Hematopoietic multipotent progenitor cell treated with erythropoietin and hydrocortisone succinate and interleukin-3 and kit ligand, for 4 days (in vitro differentiated cells): Measurements from ENCODE around the gene PMVK.

ENCODE experiments used
- DNase-seq: peaks from one replicate; pipeline ENCODE4 v3.0.0-alpha.2; 2015

The PMVK gene

DNA sequence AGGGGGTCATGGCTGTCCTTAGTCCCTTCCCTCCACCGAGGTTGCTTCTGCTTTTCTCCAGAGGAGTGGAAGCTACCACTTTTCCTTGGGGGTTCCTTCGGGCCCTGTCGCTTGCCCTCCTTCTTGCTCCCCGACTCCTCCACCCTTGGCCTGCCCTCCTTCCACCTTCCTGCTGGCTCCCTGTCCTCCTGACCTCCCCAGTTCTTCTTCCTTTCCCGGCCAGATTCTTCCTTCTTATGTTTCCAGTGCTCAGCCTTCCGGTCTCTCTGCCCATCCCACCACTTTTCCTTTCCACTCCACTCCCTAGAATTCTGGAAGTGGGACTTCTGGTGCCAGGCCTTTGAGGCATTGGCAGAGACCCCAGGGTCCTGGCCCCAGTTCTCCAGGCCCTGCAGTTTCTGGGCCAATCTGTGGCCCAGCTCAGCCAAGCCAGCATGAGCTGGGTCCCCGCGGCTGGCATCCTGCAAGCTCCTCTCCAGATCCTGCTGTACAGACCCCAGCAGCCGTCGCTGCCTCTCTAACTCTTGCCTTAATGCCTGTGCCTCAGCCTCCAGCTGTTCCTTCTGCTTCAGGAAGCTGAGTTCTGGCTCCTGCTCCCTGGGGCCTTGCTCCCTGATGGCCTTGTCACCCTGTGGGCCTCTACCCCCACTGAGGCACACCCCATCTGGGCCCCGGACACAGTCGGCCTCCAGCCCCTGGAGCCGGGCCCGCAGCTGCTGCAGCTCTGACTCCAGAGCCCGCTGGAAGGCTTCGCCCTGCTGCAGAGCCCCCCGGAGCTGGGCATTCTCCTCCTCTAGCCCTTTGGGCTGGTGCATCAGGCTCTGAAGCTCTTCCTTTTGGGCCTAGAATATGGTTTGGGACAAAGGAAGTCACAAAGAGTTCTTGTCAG, 9.7 kb upstream of the PMVK start:
- DNase-seq, result no peak

DNA sequence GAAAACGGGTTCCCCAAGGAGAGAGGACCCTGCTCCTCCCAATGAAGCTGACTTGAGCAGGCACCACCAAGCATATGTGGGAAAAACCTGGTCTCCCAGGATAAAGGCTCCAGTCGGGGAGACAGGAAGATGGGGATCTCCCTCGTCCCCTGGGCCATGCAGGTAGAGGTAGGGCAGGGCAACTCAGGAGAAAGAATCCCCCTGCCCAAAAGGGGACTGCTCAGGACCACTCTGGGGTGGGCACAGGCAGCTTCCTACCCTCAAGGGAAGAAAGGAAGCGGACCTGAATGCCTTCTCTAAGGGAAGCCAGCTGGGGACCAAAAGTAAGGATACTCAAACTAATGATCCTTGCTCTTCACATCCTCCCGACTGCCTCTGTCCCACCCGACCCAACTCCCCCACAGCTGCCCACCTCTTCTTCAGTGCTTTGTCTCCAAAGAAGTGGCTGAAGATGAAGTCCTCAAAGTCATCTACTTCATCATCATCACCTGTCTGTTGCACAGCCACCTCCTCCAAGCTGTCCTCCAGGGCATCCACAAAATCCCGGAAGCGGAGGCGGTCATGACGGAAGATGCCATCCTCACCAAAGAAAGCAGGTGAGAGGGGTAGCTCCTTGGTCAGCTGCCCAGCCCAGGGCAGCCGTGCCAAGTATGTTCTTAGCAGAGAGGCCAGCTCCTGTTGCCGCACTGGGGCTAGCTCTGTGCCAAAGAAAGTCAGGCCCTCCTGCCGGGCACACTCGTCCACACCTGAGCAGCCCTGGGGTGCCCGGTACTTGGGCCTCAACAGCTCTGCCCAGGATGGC, 8.8 kb upstream of the PMVK start:
- no peak for DNase-seq

DNA sequence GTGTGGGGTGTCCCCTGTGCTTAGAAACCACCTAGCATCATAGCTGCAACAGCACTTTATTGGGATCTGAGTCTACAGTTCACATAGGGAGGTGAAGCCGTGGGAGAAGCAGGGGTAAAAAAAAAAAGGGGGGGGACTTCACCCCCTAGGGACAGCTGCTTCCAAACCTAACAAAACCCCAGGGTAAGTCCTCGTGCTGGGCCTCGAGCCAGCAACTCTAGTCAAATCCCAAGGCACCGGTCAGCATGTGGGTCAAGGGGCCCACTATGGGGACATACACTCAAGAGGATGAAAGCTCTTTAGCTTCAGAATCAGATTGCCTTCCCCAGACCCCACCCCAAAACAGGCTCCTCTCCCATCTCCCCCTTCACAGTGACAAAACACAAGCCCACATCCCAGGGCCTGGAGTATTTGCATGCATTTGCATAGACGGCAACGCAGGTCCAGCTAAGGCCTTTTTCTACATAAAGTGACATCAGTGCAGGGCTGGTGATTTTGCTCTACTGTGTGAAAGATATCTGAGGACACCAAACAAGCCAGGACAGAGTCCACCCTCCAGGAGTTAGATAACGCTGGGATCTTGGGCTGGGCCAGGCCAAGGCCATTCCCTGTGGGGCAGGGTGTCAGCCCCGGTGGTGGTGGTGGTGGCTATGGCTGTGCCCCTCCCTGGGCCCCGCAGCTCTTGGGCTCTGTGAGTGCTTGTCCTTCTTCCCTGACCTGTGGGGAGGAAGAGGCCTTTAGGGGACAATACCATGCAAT, 8.1 kb upstream of the PMVK start:
- no peak for DNase-seq

DNA sequence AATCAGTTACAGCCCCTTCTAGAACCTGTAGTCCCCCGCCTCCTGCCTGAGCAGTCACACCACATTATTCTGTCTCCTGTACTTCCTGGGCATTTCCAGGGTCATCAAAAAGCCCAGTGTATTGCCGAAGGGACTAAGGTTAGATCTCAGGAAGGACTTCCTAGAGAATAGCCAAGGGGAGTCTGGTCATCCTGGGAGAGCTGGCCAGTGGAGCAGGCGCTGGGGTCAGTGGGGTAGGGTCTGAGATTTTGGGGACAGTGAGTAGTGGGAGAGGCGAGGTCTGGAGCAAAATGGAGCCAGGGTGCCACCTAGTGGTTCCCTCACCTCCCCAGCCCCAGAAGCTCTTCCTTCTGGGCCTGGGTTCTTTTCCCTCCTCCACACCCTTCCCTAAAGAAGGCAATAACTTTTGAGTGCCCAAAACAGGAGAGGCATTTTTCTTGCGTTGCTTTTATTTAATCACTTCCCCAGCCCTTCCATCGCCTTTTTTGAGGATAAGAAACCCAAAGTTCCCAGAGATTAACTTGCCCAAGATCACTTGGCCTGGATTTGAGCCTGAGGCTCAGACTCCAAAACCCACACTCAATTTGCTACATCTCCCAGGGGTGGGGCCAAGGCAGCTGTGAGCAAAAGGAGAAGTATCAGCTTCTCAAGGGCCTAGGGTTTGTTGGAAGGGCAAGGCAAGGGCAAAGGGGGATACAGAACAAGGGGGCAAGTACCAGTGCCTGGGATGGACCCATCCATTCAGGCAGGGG, 7.3 kb upstream of the PMVK start:
- peak; percentile 77 for DNase-seq

DNA sequence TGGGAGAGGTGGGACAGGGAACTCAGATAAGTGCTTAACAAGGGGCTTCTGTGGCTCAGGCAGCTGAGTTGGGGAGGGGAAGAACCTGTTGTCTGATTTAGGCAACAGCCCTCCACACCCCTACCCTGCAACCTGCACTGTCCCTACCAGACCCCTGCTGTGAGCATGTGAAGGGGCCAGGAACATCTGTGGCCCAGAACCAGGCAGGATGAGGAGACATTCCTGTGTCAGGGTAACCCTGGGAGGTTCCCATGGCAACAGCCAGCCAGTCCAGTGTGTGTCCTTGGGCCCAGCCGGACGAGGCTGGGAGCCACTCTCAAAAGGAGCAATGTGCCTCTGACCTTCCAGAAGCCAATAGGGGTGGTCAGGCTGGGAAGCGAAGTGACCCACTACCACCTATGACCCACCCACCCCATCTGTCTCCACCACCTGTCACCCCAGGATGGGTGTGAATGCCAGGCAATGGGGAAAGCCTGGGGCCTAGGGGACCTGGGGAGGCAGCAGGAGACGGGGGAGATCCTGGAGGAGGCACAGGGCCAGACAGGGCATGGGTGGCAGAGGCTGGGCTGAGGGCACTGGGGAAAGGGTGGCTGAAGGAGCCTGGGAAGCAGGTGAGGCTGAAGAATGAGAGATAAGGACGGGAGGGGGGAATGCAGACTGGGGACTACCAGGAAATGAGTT, 5.0 kb upstream of the PMVK start:
- no peak for DNase-seq

DNA sequence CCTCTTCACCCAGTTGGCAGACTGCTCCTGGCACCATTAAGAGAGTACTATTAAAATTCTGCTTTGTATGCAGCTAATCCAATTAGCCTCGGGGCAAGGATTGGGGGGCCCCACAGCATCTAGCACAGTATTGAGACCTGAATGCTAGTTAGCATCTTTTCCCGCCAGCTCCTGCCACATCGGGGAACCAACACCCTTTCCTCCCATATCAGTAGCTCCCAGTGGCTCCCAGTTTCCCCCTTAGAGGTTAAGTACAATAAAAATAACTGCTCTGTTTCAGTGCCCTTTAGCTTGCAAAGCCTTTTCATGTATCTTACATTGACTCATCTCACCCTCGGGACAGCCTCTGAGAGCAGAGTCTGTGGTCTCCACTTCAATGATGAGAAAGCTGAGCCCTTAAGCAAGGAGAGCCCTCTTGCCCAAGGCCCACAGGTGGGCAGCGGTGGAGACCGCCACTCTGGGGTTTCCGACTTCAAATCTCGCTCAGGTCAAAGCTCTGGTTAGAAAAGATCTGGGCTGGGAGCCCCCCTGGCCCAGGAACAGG, 4.2 kb upstream of the PMVK start:
- DNase-seq, result peak; percentile 82

DNA sequence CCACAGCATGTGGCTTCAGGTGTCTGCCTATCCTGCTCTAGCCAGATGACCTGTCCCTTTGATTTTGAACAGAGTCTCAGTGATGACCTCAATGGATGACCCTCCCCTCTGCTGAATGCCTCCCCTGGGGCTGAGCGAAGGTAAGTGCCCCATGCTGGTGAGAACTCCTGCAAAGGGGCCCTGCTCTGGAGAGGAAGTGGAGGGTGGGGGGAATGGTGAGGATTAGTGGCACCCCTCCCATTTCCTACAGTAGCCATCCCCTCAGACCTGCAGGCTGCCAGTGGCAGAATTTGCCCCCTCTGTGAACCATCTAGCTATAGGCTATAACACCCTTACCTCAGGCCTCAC, 3.7 kb upstream of the PMVK start:
- no peak for DNase-seq

DNA sequence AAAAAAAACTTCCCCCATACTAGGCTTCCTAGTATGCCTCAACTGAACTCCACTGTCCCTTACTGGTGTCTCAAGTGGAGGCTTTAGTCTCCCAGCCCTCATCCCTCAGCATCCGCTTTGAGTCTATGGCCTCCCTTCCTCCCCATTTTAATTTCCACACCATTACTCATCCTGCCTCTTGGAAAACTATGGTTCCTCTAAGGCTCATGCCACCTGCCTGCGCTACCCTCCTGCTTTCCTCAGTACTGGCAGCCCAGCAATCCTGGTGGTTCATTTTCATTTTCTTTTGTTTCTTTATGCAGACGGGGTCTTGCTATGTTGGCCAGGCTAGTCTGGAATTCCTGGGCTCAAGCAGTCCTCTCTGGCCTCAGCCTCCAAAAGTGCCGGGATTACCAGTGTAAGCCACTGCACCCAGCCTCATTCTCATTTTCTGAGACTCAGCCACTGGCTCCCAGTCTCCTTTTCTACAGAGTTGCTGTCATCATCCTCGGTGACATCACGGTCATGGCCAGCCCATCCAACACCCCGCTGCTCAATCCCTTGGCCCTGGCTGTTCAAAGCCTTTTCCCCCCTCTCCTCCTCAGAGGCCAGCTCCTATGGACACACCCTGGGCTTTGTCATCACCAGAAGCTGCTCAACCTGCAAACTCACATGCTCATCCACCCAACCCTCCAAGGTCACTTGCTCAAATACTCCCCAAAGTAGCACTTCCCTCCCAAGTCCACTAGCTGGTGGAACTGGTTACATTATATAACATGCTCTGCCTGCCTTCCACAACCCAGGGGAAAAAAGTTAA, 2.3 kb upstream of the PMVK start:
- no peak for DNase-seq

DNA sequence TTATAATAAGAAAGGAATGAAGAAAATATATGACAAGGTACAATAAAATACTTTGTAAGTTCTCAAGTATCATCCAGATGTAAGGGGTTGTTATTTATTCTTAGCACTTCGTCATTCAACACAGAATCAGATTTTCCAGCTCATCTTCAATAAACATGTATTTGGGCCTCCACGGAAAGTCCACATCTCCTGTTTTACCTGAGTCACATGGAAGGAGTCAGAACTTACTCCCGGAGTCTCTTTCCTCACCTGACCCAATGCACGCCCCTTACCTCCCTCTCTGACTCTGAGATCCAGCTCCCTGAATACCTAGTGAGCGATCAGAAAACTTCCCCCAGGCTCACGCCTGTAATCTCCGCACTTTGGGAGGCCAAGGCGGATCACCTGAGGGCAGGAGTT, 1.5 kb upstream of the PMVK start:
- DNase-seq, result no peak

DNA sequence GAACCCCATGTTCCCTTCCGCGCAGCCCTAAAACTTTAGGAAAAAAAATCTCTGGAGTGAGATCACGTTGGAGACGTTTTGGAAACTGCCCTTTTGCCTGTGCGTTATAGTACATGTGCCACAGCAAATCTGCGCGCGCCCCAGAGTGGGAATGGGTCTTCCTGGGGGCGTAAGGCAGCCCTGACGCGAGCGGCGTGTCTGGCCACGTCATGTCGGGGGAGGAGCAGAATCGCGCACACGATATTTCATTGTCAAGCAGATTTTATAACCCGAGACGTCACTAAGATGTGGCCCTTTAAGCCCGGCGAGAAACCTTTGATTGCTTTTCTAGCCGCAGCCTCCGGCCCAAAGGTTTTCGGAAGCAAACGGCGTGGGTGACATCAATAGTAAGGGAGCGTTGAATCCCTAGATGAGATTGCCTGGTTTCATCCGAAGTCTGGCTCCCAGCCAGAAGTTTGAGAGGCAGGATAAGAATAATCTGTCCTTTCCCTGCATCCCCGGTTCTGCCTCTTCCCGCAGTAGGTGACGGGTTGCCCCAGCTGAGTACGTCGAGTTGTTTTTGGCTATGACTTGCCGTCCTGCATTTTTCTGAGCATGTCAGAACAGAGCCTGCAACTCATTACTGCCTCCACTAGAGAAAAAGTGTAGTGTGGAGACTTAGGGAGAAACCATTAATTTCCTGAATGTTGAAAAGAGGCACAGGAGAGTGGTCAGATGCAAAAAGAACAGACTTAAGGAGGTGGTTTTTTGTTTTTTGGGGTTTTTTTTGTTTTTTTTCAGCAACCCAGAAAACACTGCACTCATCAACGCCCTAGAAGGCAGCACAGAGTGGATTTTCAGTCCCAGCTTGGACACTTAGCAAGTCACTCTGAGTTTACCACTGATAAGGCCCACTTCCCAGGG, 817 bp upstream of the PMVK start:
- peak; percentile 95 for DNase-seq

DNA sequence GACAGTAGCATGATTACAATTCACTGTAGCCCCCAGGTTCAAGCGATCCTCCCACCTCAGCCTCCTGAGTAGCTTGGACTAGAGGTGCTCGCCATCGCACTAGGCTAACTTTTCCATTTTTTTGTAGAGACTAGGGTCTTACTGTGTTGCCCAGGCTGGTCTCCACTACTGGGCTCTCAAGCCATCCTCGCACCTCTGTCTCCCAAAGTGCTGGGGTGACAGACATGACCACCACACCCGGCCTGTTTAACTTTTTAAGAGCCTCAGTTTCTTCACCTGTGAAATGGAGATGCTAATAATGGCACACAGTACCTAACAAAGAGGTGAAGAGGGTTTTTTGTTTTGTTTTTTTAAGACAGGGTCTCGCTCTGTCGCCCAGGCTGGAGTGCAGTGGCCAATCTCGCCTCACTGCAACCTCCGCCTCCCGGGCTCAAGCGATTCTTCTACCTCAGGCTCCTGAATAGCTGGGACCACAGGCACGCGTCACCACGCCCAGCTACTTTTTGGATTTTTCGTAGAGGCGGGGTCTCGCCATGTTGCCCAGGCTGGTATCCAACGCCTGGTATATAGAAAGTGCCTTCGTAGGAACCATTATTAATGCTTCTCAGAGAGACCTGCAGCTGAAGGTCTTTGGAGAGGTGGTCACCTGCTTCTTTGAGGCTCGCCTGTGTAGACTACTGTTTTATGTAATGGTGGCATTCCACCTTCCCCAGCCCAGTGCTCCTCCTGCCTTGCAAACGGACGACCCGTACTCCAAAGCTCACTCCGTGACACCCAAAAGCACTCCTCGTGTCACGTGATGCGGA, 567 bp downstream of the PMVK start:
- DNase-seq, result no peak

DNA sequence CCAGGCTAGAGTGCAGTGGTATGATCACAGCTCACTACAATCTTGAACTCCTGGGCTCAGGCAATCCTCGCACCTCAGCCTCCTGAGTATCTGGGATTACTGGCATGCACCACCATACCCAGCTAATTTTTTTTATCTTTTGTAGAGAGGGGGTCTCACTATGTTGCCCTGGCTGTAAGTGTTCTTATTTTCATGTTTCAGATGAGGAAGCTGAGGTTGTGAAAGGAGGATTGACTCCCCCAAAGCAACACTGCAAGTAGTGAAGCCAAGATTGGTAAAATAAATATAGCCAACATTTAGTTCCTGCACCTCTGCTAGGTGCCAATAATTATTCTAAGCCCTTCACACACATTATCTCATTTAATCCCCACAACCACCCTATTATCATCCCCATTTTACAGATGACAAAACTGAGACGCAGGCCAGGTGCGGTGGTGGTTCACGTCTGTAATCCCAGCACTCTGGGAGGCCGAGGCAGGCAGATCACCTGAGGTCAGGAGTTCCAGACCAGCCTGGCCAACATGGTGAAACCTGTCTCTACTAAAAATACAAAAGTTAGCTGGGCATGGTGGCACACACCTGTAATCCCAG, 2.1 kb downstream of the PMVK start:
- DNase-seq, result no peak

DNA sequence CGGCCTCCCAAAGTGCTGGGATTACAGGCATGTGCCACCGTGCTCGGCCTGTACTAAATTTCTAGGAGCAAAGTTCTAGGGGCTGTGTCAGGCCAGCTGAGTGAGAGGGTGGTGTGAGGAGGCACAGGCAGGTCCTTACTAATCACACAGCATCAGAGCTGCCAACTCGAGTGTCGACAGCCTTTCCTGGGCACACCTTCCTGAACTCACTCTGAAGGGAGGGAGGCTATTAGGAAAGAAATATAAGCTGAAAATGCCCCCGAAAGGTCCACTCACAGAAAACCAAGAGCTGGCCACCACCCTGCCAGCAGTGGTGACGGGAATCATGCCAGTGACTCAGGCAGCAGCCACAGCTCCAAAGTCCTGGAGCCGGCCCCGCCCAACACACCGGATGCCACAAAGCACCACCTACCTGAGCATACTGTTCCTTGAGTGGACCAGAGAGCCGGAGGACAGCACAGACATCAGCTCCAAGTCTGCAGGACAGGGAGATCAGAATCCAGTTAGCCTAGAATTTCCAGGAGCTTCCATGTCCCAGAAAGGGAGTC, 4.5 kb downstream of the PMVK start:
- DNase-seq, result no peak

DNA sequence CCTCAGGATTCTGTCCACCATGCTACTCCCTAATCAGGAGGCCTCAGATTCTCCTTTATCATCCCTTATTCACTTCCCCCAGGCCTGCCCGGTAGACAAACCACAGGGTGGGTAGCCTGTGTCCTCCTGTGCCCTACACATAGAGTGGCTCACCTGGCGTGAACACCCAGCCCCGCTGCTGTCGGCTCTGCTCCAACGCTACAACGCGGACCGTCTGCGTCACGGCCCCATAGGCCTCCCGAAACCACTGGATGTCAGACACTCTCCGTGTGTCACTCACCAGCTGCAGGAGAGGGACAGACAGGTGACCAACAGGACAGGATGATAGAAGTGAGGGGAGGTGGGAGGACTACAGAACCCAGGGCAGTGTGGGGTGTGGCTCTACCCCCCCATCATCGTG, 10.3 kb downstream of the PMVK start:
- DNase-seq, result no peak

DNA sequence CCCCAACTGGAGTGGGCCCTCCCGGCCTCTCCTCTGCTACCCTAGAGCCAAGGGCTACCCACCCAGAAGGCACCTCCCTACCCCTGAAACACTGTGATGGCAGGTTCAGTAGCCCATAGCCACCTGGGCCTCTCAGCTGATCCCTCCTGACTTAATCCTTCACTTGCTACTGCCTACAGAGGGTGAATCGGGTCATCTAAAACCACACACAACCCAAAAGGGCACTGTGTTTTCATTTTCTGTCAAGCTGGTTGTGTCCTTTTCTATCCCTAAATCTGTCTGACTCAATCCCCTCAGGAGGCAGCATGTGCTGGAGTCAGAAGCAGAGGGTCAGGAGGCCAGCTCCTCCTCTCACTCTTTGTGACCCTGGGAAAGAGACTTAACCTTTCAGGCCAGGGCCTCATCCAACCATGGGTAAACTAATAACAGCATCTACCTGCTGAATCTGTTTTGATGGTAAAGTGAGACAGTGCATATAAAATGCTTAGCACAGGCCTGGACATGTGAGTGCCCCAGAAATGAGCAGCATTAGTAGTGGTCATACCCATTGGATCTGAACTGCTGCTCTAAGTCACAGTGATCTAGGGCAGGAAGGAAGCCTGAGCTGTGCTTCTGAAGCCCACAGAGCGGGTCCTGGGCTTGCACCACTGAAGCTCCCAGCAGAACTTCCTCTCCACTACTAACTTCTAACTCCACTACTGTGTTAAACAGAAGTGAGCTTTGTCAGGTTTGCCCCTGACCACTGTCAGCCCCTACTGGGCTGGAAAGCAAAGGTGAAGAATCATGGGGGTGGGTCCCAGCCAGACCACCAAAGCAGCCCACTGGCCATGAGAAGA, 11.0 kb downstream of the PMVK start:
- DNase-seq, result peak; percentile 70

DNA sequence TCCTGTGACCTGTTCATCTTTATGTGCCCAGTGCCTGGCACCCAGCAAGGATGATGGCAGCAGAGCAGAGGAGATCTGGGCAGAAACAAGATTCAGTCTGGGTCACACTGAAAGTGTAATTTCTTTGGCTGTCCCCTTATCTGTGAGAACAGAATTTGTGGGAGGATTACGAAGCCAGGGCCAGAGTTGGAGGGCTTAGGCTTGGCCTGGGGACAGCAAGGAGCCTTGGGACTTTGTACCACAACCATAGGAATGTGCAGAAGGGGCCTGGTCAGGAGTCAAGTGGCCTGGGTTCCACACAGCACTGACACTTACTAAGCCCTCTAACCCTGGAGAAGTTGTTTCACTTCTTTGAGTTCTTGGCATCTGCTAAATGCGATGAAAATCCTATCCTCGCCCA, 12.8 kb downstream of the PMVK start:
- no peak for DNase-seq

DNA sequence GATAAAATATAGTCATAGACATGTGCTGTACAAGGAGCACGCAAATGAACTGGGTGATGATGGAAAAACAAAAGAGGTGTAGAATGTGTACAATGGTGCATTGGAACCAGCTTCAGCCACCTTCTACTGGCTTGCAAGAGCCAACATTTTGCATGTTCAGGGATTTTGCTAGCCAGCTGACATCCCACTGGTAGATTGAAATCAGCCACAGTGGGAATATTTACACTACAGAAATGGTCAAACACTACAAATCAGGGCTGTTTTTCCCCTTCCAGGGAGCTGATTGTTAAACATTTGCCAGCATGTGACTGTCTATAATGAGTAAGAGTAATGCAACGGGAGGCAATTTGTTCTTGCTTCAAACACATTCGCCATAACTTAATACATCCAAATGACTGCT, 23.2 kb downstream of the PMVK start:
- DNase-seq, result no peak
